SK-N-SH (cell line): ENCODE data around the gene VARS1. TPM values are rescaled to one million over a fixed set of nuclear protein-coding genes. Genes with fewer than 3 reads are reported as not detected.

Experiments used
- CTCF ChIA-PET: fragments of 300-600, 350-600 bp; formaldehyde crosslinking; extraction: SDS; loops from one replicate; lab custom pipeline; 2021; lab: Yijun Ruan, JAX
- POLR2A ChIA-PET: fragments of 350-600 bp; sonication (Branson Sonifier 250); formaldehyde crosslinking; extraction: SDS; loops from one replicate; lab custom pipeline; 2020; ENCODE audit warnings: antibody characterized with exemption, inconsistent platforms; lab: Yijun Ruan, JAX
- DNase-seq: peaks from one replicate; pipeline ENCODE4 v3.0.0; 2012
- H2AFZ ChIP-seq: fragments of 200-600 bp; sonication (generic); 2 replicates; pipeline ENCODE4 v1.8.1; 2016; ENCODE audit warnings: antibody characterized with exemption, mild to moderate bottlenecking, low read depth
- H3F3A ChIP-seq: fragments of 200-600 bp; sonication (generic); replicated peaks from 2 replicates; pipeline ENCODE3; 2016; ENCODE audit warnings: antibody characterized with exemption, mild to moderate bottlenecking; ENCODE audit not compliant: insufficient read depth
- H3K27ac ChIP-seq, 2 experiments: fragments of 200-500 bp in 1 of 2; fragments of 200-600 bp in 1 of 2; sonication (Bioruptor generic) in 1 of 2; sonication (generic), shearing (Covaris generic) in 1 of 2; 2 replicates each; pipeline versions ENCODE4 v1.5.1 to v1.6.1; 2014 to 2016; ENCODE audit warnings: low read depth in 2 of 2, inconsistent platforms in 1 of 2, low read length in 1 of 2, mild to moderate bottlenecking in 1 of 2, mixed read lengths in 1 of 2
- H3K27me3 ChIP-seq: fragments of 200-600 bp; sonication (generic), shearing (Covaris generic); 2 replicates; pipeline ENCODE4 v1.6.1; 2016; ENCODE audit warnings: mixed run types; ENCODE audit not compliant: insufficient read depth
- H3K36me3 ChIP-seq, 2 experiments: fragments of 200-500 bp in 1 of 2; fragments of 200-600 bp in 1 of 2; sonication (Bioruptor generic) in 1 of 2; sonication (generic) in 1 of 2; replicated peaks in 1 of 2; 2 replicates each; pipeline versions ENCODE3 to v1.5.1; 2014 to 2016; ENCODE audit warnings: low read length in 1 of 2, mild to moderate bottlenecking in 1 of 2; ENCODE audit not compliant: insufficient read depth in 2 of 2, control insufficient read depth in 1 of 2
- H3K4me1 ChIP-seq, 2 experiments: fragments of 200-500 bp in 1 of 2; fragments of 200-600 bp in 1 of 2; sonication (Bioruptor generic) in 1 of 2; sonication (generic), shearing (Covaris generic) in 1 of 2; 2 replicates each; pipeline versions ENCODE4 v1.5.1 to v1.6.1; 2014 to 2016; ENCODE audit warnings: low read depth in 1 of 2, low read length in 1 of 2, mixed run types in 1 of 2; ENCODE audit not compliant: insufficient read depth in 2 of 2, control insufficient read depth in 1 of 2
- H3K4me2 ChIP-seq: fragments of 200-600 bp; sonication (generic), shearing (Covaris generic); 2 replicates; pipeline ENCODE4 v1.6.1; 2017; ENCODE audit warnings: mixed run types
- H3K4me3 ChIP-seq, 2 experiments: fragments of 200-500 bp in 1 of 2; fragments of 200-600 bp in 1 of 2; sonication (Bioruptor generic) in 1 of 2; sonication (generic), shearing (Covaris generic) in 1 of 2; 2 replicates each; pipeline versions ENCODE4 v1.5.1 to v1.8.1; 2014 to 2016; ENCODE audit warnings: low read depth in 2 of 2, inconsistent platforms in 1 of 2, low read length in 1 of 2, mild to moderate bottlenecking in 1 of 2, mixed read lengths in 1 of 2, moderate library complexity in 1 of 2
- H3K79me2 ChIP-seq: fragments of 200-600 bp; sonication (generic); 2 replicates; pipeline ENCODE4 v1.8.1; 2017; ENCODE audit warnings: mild to moderate bottlenecking; ENCODE audit not compliant: insufficient read depth
- H3K9ac ChIP-seq: fragments of 200-600 bp; sonication (generic); 2 replicates; pipeline ENCODE4 v1.6.1; 2017; ENCODE audit warnings: mixed run types
- H3K9me2 ChIP-seq: fragments of 200-600 bp; sonication (generic); 2 replicates; pipeline ENCODE4 v1.6.1; 2017; ENCODE audit warnings: mixed run types
- H3K9me3 ChIP-seq: fragments of 200-600 bp; sonication (generic); 2 replicates; pipeline ENCODE4 v1.6.1; 2017; ENCODE audit warnings: mixed run types, mild to moderate bottlenecking, moderate library complexity
- H4K20me1 ChIP-seq: fragments of 200-600 bp; sonication (generic); 2 replicates; pipeline ENCODE4 v1.6.1; 2017; ENCODE audit warnings: mild to moderate bottlenecking, mixed run types; ENCODE audit not compliant: insufficient read depth
- CHD2 ChIP-seq: fragments of 150-350 bp; IDR thresholded peaks from 2 replicates; pipeline ENCODE4 v1.6.1; 2018; ENCODE audit warnings: low read length; ENCODE audit not compliant: partially characterized antibody
- CTCF ChIP-seq: fragments of 200-600 bp; sonication (generic); IDR thresholded peaks from 2 replicates; pipeline ENCODE4 v1.6.1; 2017; ENCODE audit warnings: antibody characterized with exemption, mild to moderate bottlenecking, moderate library complexity
- EZH2phosphoT487 ChIP-seq: fragments of 200-600 bp; sonication (generic); IDR thresholded peaks from 2 replicates; pipeline ENCODE4 v1.6.1; 2017; ENCODE audit warnings: low read depth, mixed run types, mild to moderate bottlenecking, antibody characterized with exemption, moderate library complexity, borderline replicate concordance
- FOSL2 ChIP-seq: IDR thresholded peaks from 2 replicates; pipeline ENCODE4 v1.4.0; 2012; ENCODE audit warnings: low read depth, mild to moderate bottlenecking, moderate library complexity, borderline replicate concordance
- GABPA ChIP-seq: IDR thresholded peaks from 2 replicates; pipeline ENCODE4 v1.4.0; 2012; ENCODE audit warnings: low read depth, mild to moderate bottlenecking
- MXI1 ChIP-seq: IDR thresholded peaks from 2 replicates; pipeline ENCODE4 v1.6.1; 2012; ENCODE audit warnings: mild to moderate bottlenecking, low read depth, low read length, improper control_type of control experiment
- NRF1 ChIP-seq: IDR thresholded peaks from 2 replicates; pipeline ENCODE4 v1.6.1; 2012; ENCODE audit warnings: low read depth, mild to moderate bottlenecking, low read length
- PBX3 ChIP-seq: IDR thresholded peaks from 2 replicates; pipeline ENCODE4; 2012
- POLR2AphosphoS5 ChIP-seq: IDR thresholded peaks from 2 replicates; pipeline ENCODE4 v1.6.1; 2012; ENCODE audit warnings: low read depth, low read length
- RCOR1 ChIP-seq: fragments of 150-350 bp; IDR thresholded peaks from 2 replicates; pipeline ENCODE4 v1.6.1; 2017; ENCODE audit warnings: antibody characterized with exemption, low read length
- SIN3A ChIP-seq: IDR thresholded peaks from 2 replicates; pipeline ENCODE4 v1.6.1; 2012; ENCODE audit warnings: low read depth, mild to moderate bottlenecking, low read length, moderate library complexity, borderline replicate concordance
- SMC3 ChIP-seq: IDR thresholded peaks from 2 replicates; pipeline ENCODE4 v1.6.1; 2012; ENCODE audit warnings: low read depth, low read length, improper control_type of control experiment
- TAF1 ChIP-seq: IDR thresholded peaks from 2 replicates; pipeline ENCODE4 v1.6.1; 2012; ENCODE audit warnings: low read depth, mild to moderate bottlenecking, low read length, moderate library complexity, borderline replicate concordance
- TCF12 ChIP-seq: IDR thresholded peaks from 2 replicates; pipeline ENCODE4 v1.4.0; 2012
- USF1 ChIP-seq: IDR thresholded peaks from 2 replicates; pipeline ENCODE4 v1.4.0; 2012; ENCODE audit warnings: low read depth, borderline replicate concordance
- USF2 ChIP-seq: fragments of 150-350 bp; IDR thresholded peaks from 2 replicates; pipeline ENCODE4 v1.6.1; 2017; ENCODE audit warnings: antibody characterized with exemption, low read length, low read depth, borderline replicate concordance
- ZBTB33 ChIP-seq: IDR thresholded peaks from 2 replicates; pipeline ENCODE4 v1.4.0; 2012; ENCODE audit warnings: low read depth, borderline replicate concordance
- WGBS: methylation state at CpG from one replicate; pipeline ENCODE4 v1.1.6; 2017; ENCODE audit warnings: low lambda C conversion rate; 5-methylcytosine and 5-hydroxymethylcytosine counted together
- polyA plus RNA-seq, 3 experiments: library from polyadenylated mRNA; depleted of rRNA; stranded (reverse); fragments of >200 nt; gene quantifications; 2 replicates each; pipeline ENCODE4 v1.2.3, GENCODE V29; 2012

Gene VARS1
- polyA plus RNA-seq, 1 of the 3 experiments (the other 2 are of a cell fraction): 35.1 TPM

GRCh38 chr6:31794866-31795615, 511 bp downstream of the VARS1 start:
- ChIA-PET CTCF (interaction anchor here (0.8 to 3.0 kb wide), 13 partner anchors 9 to 249 kb away, joined by 3 to 37 read pairs (median 7); partner anchors contain the start of genes ATP6V1G2, DDAH2, HSPA1A and HSPA1L), POLR2A (interaction anchor here (0.8 to 1.8 kb wide), 11 partner anchors 12 to 1177 kb away, joined by 3 to 24 read pairs (median 3); partner anchors contain the start of genes ABHD16A, CLIC1, DDX39B and HSPA1A)
- Histone ChIP-seq H3K9ac (peak overlapping the region; percentile 84), H3F3A (peaks cover 23% of the 10 kb centered on the region), H3K79me2 (peaks cover 37% of the 10 kb centered on the region), H3K4me1 (peaks cover 3 to 12% of the 10 kb centered on the region in 2 experiments; a peak in 3 of 4 replicates), H3K4me2 (peak overlapping the region; percentile 99), H2AFZ (peak overlapping the region; percentile 45; the same call in 1 of the 2 replicates), H3K27me3 (no peaks in the 10 kb centered on the region), H3K4me3 (peak overlapping the region; percentile 80 to 82), H3K27ac (peak overlapping the region; percentile 72 to 96), H4K20me1 (no peaks in the 10 kb centered on the region), H3K9me3 (no peaks in the 10 kb centered on the region)
- WGBS: 2% methylated on average over 29 of the region's 44 CpGs
- peak; percentile 80 for DNase-seq
- TF ChIP-seq EZH2phosphoT487: no peak
- TF ChIP-seq PBX3: no peak
- TF ChIP-seq ZBTB33: no peak
- TF ChIP-seq SIN3A: no peak
- no peak for TF ChIP-seq SMC3
- no peak for TF ChIP-seq TAF1
- no peak for TF ChIP-seq GABPA
- no peak for TF ChIP-seq POLR2AphosphoS5
- no peak for TF ChIP-seq MXI1
- TF ChIP-seq NRF1: no peak
- TF ChIP-seq RCOR1: no peak
- TF ChIP-seq FOSL2: no peak
- no peak for TF ChIP-seq USF2
- no peak for TF ChIP-seq USF1
- no peak for TF ChIP-seq TCF12
- no peak for TF ChIP-seq CHD2
- no peak for TF ChIP-seq CTCF
- TF ChIP-seq, all 33 proteins: peak for 0
- Histone ChIP-seq H3K9me2 (no peaks in the 10 kb centered on the region), H3K36me3 (peaks cover 16 to 23% of the 10 kb centered on the region in 2 experiments)
